ENCODE measurements around the gene POLR3K. TPM values are rescaled to one million over a fixed set of nuclear protein-coding genes. Genes with fewer than 3 reads are reported as not detected.

The POLR3K gene
- total RNA-seq, 1 experiment from 2014 or later, result 22.7 TPM

GRCh38 chr16:74747-75334 lies 21.4 kb upstream of the POLR3K start:
- no peak for DNase-seq (ENCODE audit: low read depth, low spot score)
- TF ChIP-seq FOSL1 (IDR thresholded peaks at IDR 0.05; ENCODE audit: low read depth) (no peak), REST (IDR thresholded peaks at IDR 0.05; ENCODE audit: low read depth) (no peak), SIN3A (IDR thresholded peaks at IDR 0.05; ENCODE audit: low read depth) (no peak), EZH2phosphoT487 (IDR thresholded peaks at IDR 0.05; ENCODE audit: borderline replicate concordance) (no peak), SRF (IDR thresholded peaks at IDR 0.05; ENCODE audit: low read depth) (no peak), EZH2 (IDR thresholded peaks at IDR 0.05) (no peak), ZFX (IDR thresholded peaks at IDR 0.05) (no peak), MAX (IDR thresholded peaks at IDR 0.05) (no peak), ATF3 (IDR thresholded peaks at IDR 0.05) (no peak), ELF1 (IDR thresholded peaks at IDR 0.05; ENCODE audit: borderline replicate concordance, low read depth) (no peak), SP1 (IDR thresholded peaks at IDR 0.05; ENCODE audit: low read depth) (no peak), JUND (IDR thresholded peaks at IDR 0.05) (no peak), ZBTB33 (IDR thresholded peaks at IDR 0.05; ENCODE audit: extremely low read depth, insufficient replicate concordance, low read length) (no peak), EGR1 (IDR thresholded peaks at IDR 0.05; ENCODE audit: low read depth) (no peak), CBX3 (IDR thresholded peaks at IDR 0.05; ENCODE audit: low read depth) (no peak), CEBPB (IDR thresholded peaks at IDR 0.05; ENCODE audit: low read depth) (no peak), CTCF (IDR thresholded peaks at IDR 0.05 in 2 of 3, conservative IDR thresholded peaks at IDR 0.05 in 1 of 3; ENCODE audit: borderline replicate concordance in 1 of 3, insufficient read depth in 1 of 3, low read depth in 2 of 3, low read length in 2 of 3) (no peak)
- intact Hi-C loops (cut with micrococcal nuclease), result no loop called here
- H3K27ac ChIP-seq (ENCODE audit: low read depth, low read length), result no peak overlapping the region
- no peaks in the 10 kb centered on the region for H3K36me3 ChIP-seq (ENCODE audit: control insufficient read depth in 1 of 2, insufficient read depth in 2 of 2, low read length in 2 of 2)
- ChIA-PET RAD21 (ENCODE audit: low non-redundant PET in 1 of 2, low total read pairs in 2 of 2, uncharacterized antibody in 2 of 2, unreplicated experiment in 2 of 2) (no interaction called here), CTCF (no interaction called here), POLR2A (no interaction called here)
- no peak for ATAC-seq
- no TSS peak for BruUV-seq (replicated peaks)
- H3K9me3 ChIP-seq (ENCODE audit: control insufficient read depth in 1 of 2, insufficient read depth in 1 of 2, low read depth in 1 of 2, low read length in 2 of 2), result no peaks in the 10 kb centered on the region
- H3K4me1 ChIP-seq (ENCODE audit: control insufficient read depth in 1 of 2, insufficient read depth in 2 of 2, low read length in 2 of 2), result peaks cover 31 to 50% of the 10 kb centered on the region in 2 experiments
- no peak overlapping the region for H3K9ac ChIP-seq (ENCODE audit: low read length)
- H3K79me2 ChIP-seq (ENCODE audit: insufficient read depth, low read length), result 0 out of 2 replicates have a peak, but pooled peaks cover 4% of the 10 kb centered on the region
- no peaks in the 10 kb centered on the region for H3K9me2 ChIP-seq (ENCODE audit: insufficient read depth)
- no peak overlapping the region for H3K4me3 ChIP-seq (replicated peaks in 1 of 2; ENCODE audit: low read depth in 1 of 2, low read length in 2 of 2)
- no peaks in the 10 kb centered on the region for H4K20me1 ChIP-seq (ENCODE audit: insufficient read depth)
- no peak overlapping the region for H3K4me2 ChIP-seq (ENCODE audit: low read length)
- H3K27me3 ChIP-seq (ENCODE audit: insufficient read depth, low read length), result no peaks in the 10 kb centered on the region
- H2AFZ ChIP-seq (ENCODE audit: low read depth, low read length, poor library complexity, severe bottlenecking), result no peak overlapping the region
